Ascending aorta (tissue), 2 donors: Measurements from ENCODE around the gene DNAJC3. TPM values are rescaled to one million over a fixed set of nuclear protein-coding genes. Genes with fewer than 3 reads are reported as not detected.
"Not testable (repeated sequence)": the region's sequence is repeated elsewhere in the genome, so short reads cannot be mapped to it uniquely, and the experiment has no call there.

ENCODE experiments used
- DNase-seq, 2 donors: peaks; one replicate each; pipeline ENCODE4 v3.0.0-alpha.2; 2019; ENCODE audit warnings: low spot score in 2 of 2
- H3K27ac ChIP-seq, 2 donors: fragments of 200-600 bp; sonication (generic); one replicate each; pipeline ENCODE4 v1.5.1; 2016 to 2017; ENCODE audit warnings: mild to moderate bottlenecking in 1 of 2
- H3K27me3 ChIP-seq: fragments of 200-600 bp; sonication (generic); one replicate; pipeline ENCODE4 v1.5.1; 2017
- H3K36me3 ChIP-seq, 2 donors: fragments of 200-600 bp; sonication (generic); one replicate each; pipeline ENCODE4 v1.5.1; 2016
- H3K4me1 ChIP-seq, 2 donors: fragments of 200-600 bp; sonication (generic); one replicate each; pipeline ENCODE4 v1.5.1; 2016 to 2017; ENCODE audit warnings: mild to moderate bottlenecking in 1 of 2
- H3K4me3 ChIP-seq, 2 donors: fragments of 200-600 bp; sonication (generic); one replicate each; pipeline ENCODE4 v1.5.1; 2016 to 2017; ENCODE audit warnings: mild to moderate bottlenecking in 1 of 2
- H3K9me3 ChIP-seq, 2 donors: fragments of 200-600 bp; sonication (generic); one replicate each; pipeline ENCODE4 v1.5.1; 2016
- intact Hi-C: fragments of 100-400 bp; cut with DNase I; formaldehyde crosslinking; loops from one replicate; pipeline ENCODE4 v1.15.1; 2023
- total RNA-seq: library from RNA; depleted of rRNA; stranded (reverse); fragments of >200 nt; gene quantifications from one replicate; pipeline ENCODE4 v1.1.0, GENCODE V29; 2016
- TF ChIP-seq, protein P1 (sequence below), 3 experiments: fragments of 200-600 bp in 2 of 3; fragments of 450-650 bp in 1 of 3; sonication (generic) in 2 of 3; IDR thresholded peaks; one replicate each; pipeline ENCODE4 v1.5.1; 2016 to 2019; ENCODE audit warnings: antibody characterized with exemption in 3 of 3, mild to moderate bottlenecking in 1 of 3, moderate library complexity in 1 of 3

Gene DNAJC3
- total RNA-seq, 1 donor from 2014 or later = 44.3 TPM

DNA sequence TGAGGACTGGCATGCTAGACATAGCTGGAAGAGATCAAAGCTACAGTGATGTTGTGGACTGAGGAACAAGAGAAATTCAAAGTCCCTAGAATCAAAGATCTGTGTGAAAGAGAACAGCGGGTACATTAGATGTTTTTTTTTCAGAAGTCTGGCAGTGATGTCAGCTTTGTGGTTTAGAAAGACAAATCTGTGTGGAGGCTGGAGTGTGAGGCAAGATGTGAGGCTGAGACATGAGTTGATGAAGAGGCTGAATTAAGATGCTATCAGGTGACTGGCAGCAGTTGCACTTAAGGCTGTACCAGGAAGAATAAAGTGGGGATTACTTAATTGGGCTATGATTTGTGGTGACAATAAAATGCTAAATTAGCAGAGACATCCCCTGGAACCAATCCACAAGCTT is 46.5 kb downstream of the DNAJC3 start:
- peaks cover 4 to 13% of the 10 kb centered on the region in 2 donors for H3K36me3 ChIP-seq
- TF ChIP-seq, protein P1, sequence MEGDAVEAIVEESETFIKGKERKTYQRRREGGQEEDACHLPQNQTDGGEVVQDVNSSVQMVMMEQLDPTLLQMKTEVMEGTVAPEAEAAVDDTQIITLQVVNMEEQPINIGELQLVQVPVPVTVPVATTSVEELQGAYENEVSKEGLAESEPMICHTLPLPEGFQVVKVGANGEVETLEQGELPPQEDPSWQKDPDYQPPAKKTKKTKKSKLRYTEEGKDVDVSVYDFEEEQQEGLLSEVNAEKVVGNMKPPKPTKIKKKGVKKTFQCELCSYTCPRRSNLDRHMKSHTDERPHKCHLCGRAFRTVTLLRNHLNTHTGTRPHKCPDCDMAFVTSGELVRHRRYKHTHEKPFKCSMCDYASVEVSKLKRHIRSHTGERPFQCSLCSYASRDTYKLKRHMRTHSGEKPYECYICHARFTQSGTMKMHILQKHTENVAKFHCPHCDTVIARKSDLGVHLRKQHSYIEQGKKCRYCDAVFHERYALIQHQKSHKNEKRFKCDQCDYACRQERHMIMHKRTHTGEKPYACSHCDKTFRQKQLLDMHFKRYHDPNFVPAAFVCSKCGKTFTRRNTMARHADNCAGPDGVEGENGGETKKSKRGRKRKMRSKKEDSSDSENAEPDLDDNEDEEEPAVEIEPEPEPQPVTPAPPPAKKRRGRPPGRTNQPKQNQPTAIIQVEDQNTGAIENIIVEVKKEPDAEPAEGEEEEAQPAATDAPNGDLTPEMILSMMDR (IDR thresholded peaks at IDR 0.05) = no peak
- no peak overlapping the region for H3K27ac ChIP-seq
- no peak overlapping the region for H3K4me3 ChIP-seq
- no peaks in the 10 kb centered on the region for H3K9me3 ChIP-seq
- H3K4me1 ChIP-seq = no peaks in the 10 kb centered on the region
- no peak for DNase-seq
- no peaks in the 10 kb centered on the region for H3K27me3 ChIP-seq
- intact Hi-C loops = no loop called here

DNA sequence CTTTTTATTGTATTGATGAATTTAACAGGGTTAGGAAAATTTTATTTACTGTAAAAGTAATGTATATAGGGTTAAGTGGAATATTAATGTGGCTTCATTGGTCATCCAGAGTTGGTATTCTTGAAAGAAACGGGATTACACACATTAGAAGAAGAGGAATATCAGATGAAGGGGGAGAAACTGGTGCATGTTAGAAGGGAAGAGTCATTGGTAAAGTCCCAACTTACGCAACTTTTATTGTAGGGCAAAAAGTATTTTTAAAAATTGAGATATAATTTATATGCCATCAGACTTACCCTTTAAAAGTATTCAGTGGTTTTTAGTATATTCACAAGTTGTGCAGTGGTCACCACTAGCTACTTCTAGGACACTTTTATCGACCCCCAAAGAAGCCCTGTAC is 47.3 kb downstream of the DNAJC3 start:
- H3K27me3 ChIP-seq = no peaks in the 10 kb centered on the region
- H3K36me3 ChIP-seq = peaks cover 4 to 13% of the 10 kb centered on the region in 2 donors
- no peaks in the 10 kb centered on the region for H3K9me3 ChIP-seq
- no peak overlapping the region for H3K27ac ChIP-seq
- H3K4me3 ChIP-seq = no peak overlapping the region
- no peaks in the 10 kb centered on the region for H3K4me1 ChIP-seq
- intact Hi-C loops = no loop called here
- TF ChIP-seq, protein P1 (IDR thresholded peaks at IDR 0.05) = no peak
- no peak for DNase-seq

DNA sequence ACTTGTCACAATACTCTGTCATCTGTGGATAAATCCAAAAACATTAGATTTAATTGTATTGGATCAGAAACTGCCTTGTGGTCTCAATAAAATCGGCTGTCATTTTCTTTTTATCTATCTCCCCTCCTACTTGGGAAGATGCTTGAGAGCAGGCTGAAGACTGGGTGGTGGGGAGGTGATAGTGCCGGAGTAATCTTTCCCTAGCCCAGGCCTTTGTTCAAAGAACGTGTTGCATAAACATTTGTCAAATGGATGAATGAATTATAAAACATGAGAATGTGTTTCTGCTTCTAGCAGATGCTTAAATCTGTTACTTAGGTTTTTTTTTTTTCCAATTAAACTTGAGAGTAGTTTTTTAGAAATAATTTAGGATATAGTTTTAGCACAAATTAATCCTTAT is 49.9 kb downstream of the DNAJC3 start:
- no peaks in the 10 kb centered on the region for H3K27me3 ChIP-seq
- H3K27ac ChIP-seq = no peak overlapping the region
- peaks cover 4 to 14% of the 10 kb centered on the region in 2 donors for H3K36me3 ChIP-seq
- TF ChIP-seq, protein P1 (IDR thresholded peaks at IDR 0.05) = no peak
- no peak overlapping the region for H3K4me3 ChIP-seq
- H3K4me1 ChIP-seq = no peaks in the 10 kb centered on the region
- DNase-seq = no peak
- intact Hi-C loops = no loop called here
- H3K9me3 ChIP-seq = peaks cover 0 to 6% of the 10 kb centered on the region in 2 donors

DNA sequence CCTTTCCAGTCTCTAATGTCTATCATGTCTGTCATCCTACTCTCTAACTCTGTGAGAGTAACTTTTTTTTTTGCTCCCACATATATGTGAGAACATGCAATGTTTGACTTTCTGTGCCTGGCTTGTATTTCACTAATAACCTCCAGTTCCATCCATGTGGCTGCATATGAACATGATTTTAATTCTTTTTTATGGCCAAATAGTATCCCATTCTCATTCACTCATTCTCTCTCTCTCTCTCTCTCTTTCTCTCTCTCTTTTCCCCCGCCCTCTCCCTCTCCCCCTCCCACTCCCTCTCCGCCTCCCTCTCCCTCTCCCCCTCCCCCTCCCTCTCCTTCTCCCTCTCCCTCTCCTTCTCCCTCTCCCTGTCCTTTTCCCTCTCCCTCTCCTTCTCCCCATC is 52.0 kb downstream of the DNAJC3 start:
- Histone ChIP-seq H3K4me3 (no peak overlapping the region), H3K4me1 (no peaks in the 10 kb centered on the region), H3K9me3 (peaks cover 4 to 8% of the 10 kb centered on the region in 2 donors), H3K27ac (no peak overlapping the region), H3K36me3 (peaks cover 2 to 14% of the 10 kb centered on the region in 2 donors), H3K27me3 (no peaks in the 10 kb centered on the region)
- no peak for DNase-seq
- TF ChIP-seq, protein P1 (IDR thresholded peaks at IDR 0.05) = no peak
- intact Hi-C loops = no loop called here

DNA sequence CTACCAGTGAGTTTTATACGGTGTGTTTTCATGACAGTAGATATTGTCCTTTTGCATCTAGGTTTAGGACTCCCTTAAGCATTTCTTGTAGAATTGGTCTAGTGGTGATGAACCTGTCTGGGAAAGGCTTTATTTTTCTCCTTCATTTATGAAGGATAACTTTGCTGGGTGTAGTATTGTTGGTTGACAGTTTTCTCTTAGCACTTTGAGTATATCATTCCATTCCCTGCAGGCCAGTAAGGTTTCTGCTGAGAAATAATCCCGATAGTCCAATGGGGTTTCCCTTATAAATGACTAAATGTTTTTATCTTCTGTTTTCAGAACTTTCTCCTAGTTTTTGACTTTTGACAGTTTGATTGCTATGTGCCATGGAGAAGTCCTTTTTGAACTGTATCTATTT is 57.2 kb downstream of the DNAJC3 start:
- Histone ChIP-seq H3K27ac (no peak overlapping the region), H3K4me3 (no peak overlapping the region), H3K36me3 (peaks cover 2 to 7% of the 10 kb centered on the region in 2 donors), H3K27me3 (no peaks in the 10 kb centered on the region), H3K4me1 (no peaks in the 10 kb centered on the region), H3K9me3 (peaks cover 11 to 14% of the 10 kb centered on the region in 2 donors)
- TF ChIP-seq, protein P1 (IDR thresholded peaks at IDR 0.05) = no peak
- DNase-seq = no peak
- intact Hi-C loops = no loop called here

DNA sequence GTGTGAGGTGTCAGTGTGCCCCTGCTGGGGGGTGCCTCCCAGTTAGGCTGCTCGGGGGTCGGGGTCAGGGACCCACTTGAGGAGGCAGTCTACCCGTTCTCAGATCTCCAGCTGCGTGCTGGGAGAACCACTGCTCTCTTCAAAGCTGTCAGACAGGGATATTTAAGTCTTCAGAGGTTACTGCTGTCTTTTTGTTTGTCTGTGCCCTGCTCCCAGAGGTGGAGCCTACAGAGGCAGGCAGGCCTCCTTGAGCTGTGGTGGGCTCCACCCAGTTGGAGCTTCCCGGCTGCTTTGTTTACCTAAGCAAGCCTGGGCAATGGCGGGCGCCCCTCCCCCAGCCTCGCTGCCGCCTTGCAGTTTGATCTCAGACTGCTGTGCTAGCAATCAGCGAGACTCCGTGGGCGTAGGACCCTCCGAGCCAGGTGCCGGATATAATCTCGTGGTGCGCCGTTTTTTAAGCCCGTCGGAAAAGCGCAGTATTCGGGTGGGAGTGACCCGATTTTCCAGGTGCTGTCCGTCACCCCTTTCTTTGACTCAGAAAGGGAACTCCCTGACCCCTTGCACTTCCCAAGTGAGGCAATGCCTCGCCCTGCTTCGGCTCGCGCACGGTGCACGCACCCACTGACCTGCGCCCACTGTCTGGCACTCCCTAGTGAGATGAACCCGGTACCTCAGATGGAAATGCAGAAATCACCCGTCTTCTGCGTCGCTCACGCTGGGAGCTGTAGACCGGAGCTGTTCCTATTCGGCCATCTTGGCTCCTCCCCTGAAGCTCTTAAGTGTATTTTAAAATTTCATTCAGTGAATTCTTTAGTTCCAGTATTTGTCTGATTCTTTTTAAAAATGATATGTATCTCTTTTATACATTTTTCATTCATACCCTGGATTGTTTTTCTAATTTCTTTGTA is 63.4 kb downstream of the DNAJC3 start:
- H3K27me3 ChIP-seq, H3K4me1 ChIP-seq, H3K9me3 ChIP-seq, H3K36me3 ChIP-seq, H3K27ac ChIP-seq, DNase-seq, intact Hi-C loops, H3K4me3 ChIP-seq: not testable (repeated sequence)
